ENCODE measurements around the gene INPP1.

The INPP1 gene

DNA sequence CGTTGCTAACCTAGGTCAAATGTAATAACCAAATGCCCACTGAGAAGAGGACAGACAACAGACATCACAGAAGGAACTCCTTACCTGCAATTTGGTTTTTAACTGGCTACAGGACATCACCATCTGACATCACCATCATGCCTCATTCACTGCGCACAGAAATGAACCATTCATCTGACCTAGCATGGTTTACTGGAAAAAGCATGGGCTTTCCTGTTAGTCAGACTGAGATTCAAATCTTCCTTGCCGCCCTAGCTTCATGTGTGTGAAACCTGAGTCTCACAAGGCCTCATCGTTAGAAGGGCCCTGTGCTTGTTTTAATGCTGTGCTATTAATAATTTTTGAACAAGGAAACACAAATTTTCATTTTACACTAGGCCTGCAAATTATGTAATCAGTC, 22.7 kb upstream of the INPP1 start:
- no peak for TF ChIP-seq TEAD4 (IDR thresholded peaks at IDR 0.05)
- no peak for TF ChIP-seq TCF12 (IDR thresholded peaks at IDR 0.05; ENCODE audit: low read depth)
- TF ChIP-seq FOXM1 (IDR thresholded peaks at IDR 0.05; ENCODE audit: borderline replicate concordance, low read depth), result no peak
- TF ChIP-seq CREB1 (IDR thresholded peaks at IDR 0.05; ENCODE audit: low read depth), result no peak
- no peak for TF ChIP-seq ZBTB7A (IDR thresholded peaks at IDR 0.05; ENCODE audit: low read depth)
- no peak for TF ChIP-seq EP300 (IDR thresholded peaks at IDR 0.05; ENCODE audit: borderline replicate concordance)
- TF ChIP-seq, protein P1, sequence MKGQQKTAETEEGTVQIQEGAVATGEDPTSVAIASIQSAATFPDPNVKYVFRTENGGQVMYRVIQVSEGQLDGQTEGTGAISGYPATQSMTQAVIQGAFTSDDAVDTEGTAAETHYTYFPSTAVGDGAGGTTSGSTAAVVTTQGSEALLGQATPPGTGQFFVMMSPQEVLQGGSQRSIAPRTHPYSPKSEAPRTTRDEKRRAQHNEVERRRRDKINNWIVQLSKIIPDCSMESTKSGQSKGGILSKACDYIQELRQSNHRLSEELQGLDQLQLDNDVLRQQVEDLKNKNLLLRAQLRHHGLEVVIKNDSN (IDR thresholded peaks at IDR 0.05), result no peak
- no peak for TF ChIP-seq CEBPB (IDR thresholded peaks at IDR 0.05)
- TF ChIP-seq YY1 (IDR thresholded peaks at IDR 0.05; ENCODE audit: low read depth), result no peak
- TF ChIP-seq NFIC (IDR thresholded peaks at IDR 0.05), result no peak
- TF ChIP-seq RAD21 (IDR thresholded peaks at IDR 0.05; ENCODE audit: low read depth), result no peak
- TF ChIP-seq, protein P2, sequence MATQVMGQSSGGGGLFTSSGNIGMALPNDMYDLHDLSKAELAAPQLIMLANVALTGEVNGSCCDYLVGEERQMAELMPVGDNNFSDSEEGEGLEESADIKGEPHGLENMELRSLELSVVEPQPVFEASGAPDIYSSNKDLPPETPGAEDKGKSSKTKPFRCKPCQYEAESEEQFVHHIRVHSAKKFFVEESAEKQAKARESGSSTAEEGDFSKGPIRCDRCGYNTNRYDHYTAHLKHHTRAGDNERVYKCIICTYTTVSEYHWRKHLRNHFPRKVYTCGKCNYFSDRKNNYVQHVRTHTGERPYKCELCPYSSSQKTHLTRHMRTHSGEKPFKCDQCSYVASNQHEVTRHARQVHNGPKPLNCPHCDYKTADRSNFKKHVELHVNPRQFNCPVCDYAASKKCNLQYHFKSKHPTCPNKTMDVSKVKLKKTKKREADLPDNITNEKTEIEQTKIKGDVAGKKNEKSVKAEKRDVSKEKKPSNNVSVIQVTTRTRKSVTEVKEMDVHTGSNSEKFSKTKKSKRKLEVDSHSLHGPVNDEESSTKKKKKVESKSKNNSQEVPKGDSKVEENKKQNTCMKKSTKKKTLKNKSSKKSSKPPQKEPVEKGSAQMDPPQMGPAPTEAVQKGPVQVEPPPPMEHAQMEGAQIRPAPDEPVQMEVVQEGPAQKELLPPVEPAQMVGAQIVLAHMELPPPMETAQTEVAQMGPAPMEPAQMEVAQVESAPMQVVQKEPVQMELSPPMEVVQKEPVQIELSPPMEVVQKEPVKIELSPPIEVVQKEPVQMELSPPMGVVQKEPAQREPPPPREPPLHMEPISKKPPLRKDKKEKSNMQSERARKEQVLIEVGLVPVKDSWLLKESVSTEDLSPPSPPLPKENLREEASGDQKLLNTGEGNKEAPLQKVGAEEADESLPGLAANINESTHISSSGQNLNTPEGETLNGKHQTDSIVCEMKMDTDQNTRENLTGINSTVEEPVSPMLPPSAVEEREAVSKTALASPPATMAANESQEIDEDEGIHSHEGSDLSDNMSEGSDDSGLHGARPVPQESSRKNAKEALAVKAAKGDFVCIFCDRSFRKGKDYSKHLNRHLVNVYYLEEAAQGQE (IDR thresholded peaks at IDR 0.05; ENCODE audit: low read depth), result no peak
- no peak for TF ChIP-seq TAF1 (IDR thresholded peaks at IDR 0.05; ENCODE audit: low read depth)
- no peak for TF ChIP-seq MAX (IDR thresholded peaks at IDR 0.05)
- no peak for TF ChIP-seq EGR1 (IDR thresholded peaks at IDR 0.05)

- TF ChIP-seq TCF12 (IDR thresholded peaks at IDR 0.05; ENCODE audit: low read depth) (no peak), NFIC (IDR thresholded peaks at IDR 0.05) (no peak), FOXM1 (IDR thresholded peaks at IDR 0.05; ENCODE audit: borderline replicate concordance, low read depth) (no peak), RAD21 (IDR thresholded peaks at IDR 0.05; ENCODE audit: low read depth) (no peak), EGR1 (IDR thresholded peaks at IDR 0.05) (no peak), CEBPB (IDR thresholded peaks at IDR 0.05) (no peak), TAF1 (IDR thresholded peaks at IDR 0.05; ENCODE audit: low read depth) (no peak), ZBTB7A (IDR thresholded peaks at IDR 0.05; ENCODE audit: low read depth) (no peak), MAX (IDR thresholded peaks at IDR 0.05) (no peak), EP300 (IDR thresholded peaks at IDR 0.05; ENCODE audit: borderline replicate concordance) (no peak), YY1 (IDR thresholded peaks at IDR 0.05; ENCODE audit: low read depth) (no peak), TEAD4 (IDR thresholded peaks at IDR 0.05) (no peak)
- TF ChIP-seq, protein P2 (IDR thresholded peaks at IDR 0.05; ENCODE audit: low read depth), result no peak
- TF ChIP-seq, protein P1 (IDR thresholded peaks at IDR 0.05), result no peak
Measured at GRCh38 chr2:190323406-190323805, 20.0 kb upstream of the INPP1 start.

GRCh38 chr2:190325588-190325987, 17.8 kb upstream of the INPP1 start:
- TF ChIP-seq EP300 (IDR thresholded peaks at IDR 0.05; ENCODE audit: borderline replicate concordance) (no peak), EGR1 (IDR thresholded peaks at IDR 0.05) (no peak), TCF12 (IDR thresholded peaks at IDR 0.05; ENCODE audit: low read depth) (no peak), TEAD4 (IDR thresholded peaks at IDR 0.05) (no peak), NFIC (IDR thresholded peaks at IDR 0.05) (no peak), CEBPB (IDR thresholded peaks at IDR 0.05) (no peak), ZBTB7A (IDR thresholded peaks at IDR 0.05; ENCODE audit: low read depth) (no peak), MAX (IDR thresholded peaks at IDR 0.05) (no peak), TAF1 (IDR thresholded peaks at IDR 0.05; ENCODE audit: low read depth) (no peak), RAD21 (IDR thresholded peaks at IDR 0.05; ENCODE audit: low read depth) (no peak), FOXM1 (IDR thresholded peaks at IDR 0.05; ENCODE audit: borderline replicate concordance, low read depth) (no peak), YY1 (IDR thresholded peaks at IDR 0.05; ENCODE audit: low read depth) (no peak), CREB1 (IDR thresholded peaks at IDR 0.05; ENCODE audit: low read depth) (no peak)
- TF ChIP-seq, protein P1 (IDR thresholded peaks at IDR 0.05), result no peak
- TF ChIP-seq, protein P2 (IDR thresholded peaks at IDR 0.05; ENCODE audit: low read depth), result no peak
